GM12865 (cell line): ENCODE data around the gene IRAK3.

Experiments used
- DNase-seq: peaks from one replicate; pipeline ENCODE4 v3.0.0; 2010; ENCODE audit warnings: low read depth
- H3K4me3 ChIP-seq: 2 replicates; pipeline ENCODE4 v1.5.1; 2011; ENCODE audit warnings: mild to moderate bottlenecking, low read depth, low read length, control low read depth
- CTCF ChIP-seq: IDR thresholded peaks from 2 replicates; pipeline ENCODE4 v1.5.1; 2011; ENCODE audit warnings: low read length, control low read depth, low read depth, inconsistent platforms; ENCODE audit not compliant: insufficient read depth; ENCODE audit errors: missing control alignments

Gene IRAK3

GRCh38 chr12:66241061-66242043 is 52.3 kb downstream of the IRAK3 start:
- no peak overlapping the region for H3K4me3 ChIP-seq
- no peak for TF ChIP-seq CTCF
- DNase-seq = no peak

- DNase-seq = no peak
- TF ChIP-seq CTCF = no peak
Measured at GRCh38 chr12:66242311-66242710, 53.3 kb downstream of the IRAK3 start.

GRCh38 chr12:66243911-66244310 is 54.9 kb downstream of the IRAK3 start:
- DNase-seq = no peak
- H3K4me3 ChIP-seq = no peak overlapping the region
- no peak for TF ChIP-seq CTCF

More at GRCh38 chr12:66242311-66242710, 53.3 kb downstream of the IRAK3 start:
- no peak overlapping the region for H3K4me3 ChIP-seq

- no peak for TF ChIP-seq CTCF
- H3K4me3 ChIP-seq = no peak overlapping the region
- DNase-seq = no peak
Measured at GRCh38 chr12:66244446-66244845, 55.4 kb downstream of the IRAK3 start.

GRCh38 chr12:66247741-66248140 is 58.7 kb downstream of the IRAK3 start:
- H3K4me3 ChIP-seq = no peak overlapping the region
- no peak for TF ChIP-seq CTCF
- no peak for DNase-seq

GRCh38 chr12:66251049-66251448 is 62.0 kb downstream of the IRAK3 start:
- DNase-seq = no peak
- H3K4me3 ChIP-seq = no peak overlapping the region
- no peak for TF ChIP-seq CTCF

GRCh38 chr12:66252771-66253170 is 63.8 kb downstream of the IRAK3 start:
- no peak overlapping the region for H3K4me3 ChIP-seq
- no peak for DNase-seq
- TF ChIP-seq CTCF = no peak
